ENCODE results near the gene FAM111A. TPM values are rescaled to one million over a fixed set of nuclear protein-coding genes. Genes with fewer than 3 reads are reported as not detected.
"Not testable (repeated sequence)": the region's sequence is repeated elsewhere in the genome, so short reads cannot be mapped to it uniquely, and the experiment has no call there.

The FAM111A gene
- total RNA-seq: 10 to 100 TPM; 15.5 to 23.6 TPM
- long read RNA-seq, donor 1, partial matches to known transcripts: 0 of 1 reads
- long read RNA-seq, donor 1, other reads (novel, unspliced or antisense): 1 of 1 reads
- long read RNA-seq, donor 2, partial matches to known transcripts: 1 of 5 reads
- long read RNA-seq, donor 2, other reads (novel, unspliced or antisense): 3 of 5 reads

- intact Hi-C loops (cut with DNase I): loop anchor here in 1 of 2 donors (5.0 kb wide), 1 partner anchor 1821 kb away; the partner anchor contains the start of gene TNKS1BP1
- peak; percentile 96 for DNase-seq (ENCODE audit: low spot score)
Measured at GRCh38 chr11:59142530-59143507, at the start of gene FAM111A. FAM111A (plus strand) TSS chr11:59142856; CDS start chr11:59148873, 6,017 bp downstream.

- intact Hi-C loops (cut with DNase I); DNase-seq (ENCODE audit: low spot score): not testable (repeated sequence)
Measured at GRCh38 chr11:59093576-59093975, 49.1 kb upstream of the FAM111A start.

GRCh38 chr11:59095225-59095624 lies 47.4 kb upstream of the FAM111A start:
- DNase-seq (ENCODE audit: low spot score); intact Hi-C loops (cut with DNase I): not testable (repeated sequence)

- intact Hi-C loops (cut with DNase I): not testable (repeated sequence)
Measured at GRCh38 chr11:59095972-59096575, 46.6 kb upstream of the FAM111A start.

GRCh38 chr11:59097113-59097708 lies 45.4 kb upstream of the FAM111A start:
- intact Hi-C loops (cut with DNase I): no loop called here
- no peak for DNase-seq (ENCODE audit: low spot score)

More at GRCh38 chr11:59095972-59096575, 46.6 kb upstream of the FAM111A start:
- not testable (repeated sequence) for DNase-seq (ENCODE audit: low spot score)

- intact Hi-C loops (cut with DNase I); DNase-seq (ENCODE audit: low spot score): not testable (repeated sequence)
Measured at GRCh38 chr11:59097938-59098337, 44.7 kb upstream of the FAM111A start.

- intact Hi-C loops (cut with DNase I): no loop called here
- DNase-seq (ENCODE audit: low spot score): peak; percentile 77
Measured at GRCh38 chr11:59102259-59102765, 40.3 kb upstream of the FAM111A start.

- DNase-seq (ENCODE audit: low spot score): peak; percentile 93
- intact Hi-C loops (cut with DNase I): no loop called here
Measured at GRCh38 chr11:59106363-59107336, 36.0 kb upstream of the FAM111A start, which contains the start of gene FAM111B. FAM111B (plus strand) TSS chr11:59107237; CDS start chr11:59109626, 2,389 bp downstream.

- intact Hi-C loops (cut with DNase I); DNase-seq (ENCODE audit: low spot score): not testable (repeated sequence)
Measured at GRCh38 chr11:59107721-59108120, 34.9 kb upstream of the FAM111A start.

- intact Hi-C loops (cut with DNase I): no loop called here
- DNase-seq (ENCODE audit: low spot score): no peak
Measured at GRCh38 chr11:59112494-59112893, 30.2 kb upstream of the FAM111A start.

GRCh38 chr11:59114344-59114743 lies 28.3 kb upstream of the FAM111A start:
- DNase-seq (ENCODE audit: low spot score): no peak

GRCh38 chr11:59115553-59115952 lies 27.1 kb upstream of the FAM111A start:
- intact Hi-C loops (cut with DNase I): loop anchor here in 1 of 2 donors (5.0 kb wide), 1 partner anchor 1733 kb away; the partner anchor contains the start of gene PRG3

More at GRCh38 chr11:59114344-59114743, 28.3 kb upstream of the FAM111A start:
- intact Hi-C loops (cut with DNase I): no loop called here

GRCh38 chr11:59117774-59118173 lies 24.9 kb upstream of the FAM111A start:
- intact Hi-C loops (cut with DNase I): loop anchor here in 1 of 2 donors (5.0 kb wide), 1 partner anchor 1735 kb away; the partner anchor contains the start of gene PRG3
- no peak for DNase-seq (ENCODE audit: low spot score)

More at GRCh38 chr11:59115553-59115952, 27.1 kb upstream of the FAM111A start:
- no peak for DNase-seq (ENCODE audit: low spot score)

GRCh38 chr11:59119826-59120225 lies 22.8 kb upstream of the FAM111A start:
- intact Hi-C loops (cut with DNase I): loop anchor here in 1 of 2 donors (5.0 kb wide), 1 partner anchor 1738 kb away; the partner anchor contains the start of gene PRG3

GRCh38 chr11:59135648-59136461 lies 6.8 kb upstream of the FAM111A start:
- intact Hi-C loops (cut with DNase I): loop anchor here in 1 of 2 donors (10.0 kb wide), 1 partner anchor 81 kb away; no protein-coding TSS in a partner anchor
- DNase-seq (ENCODE audit: low spot score): peak; percentile 95

More at GRCh38 chr11:59119826-59120225, 22.8 kb upstream of the FAM111A start:
- no peak for DNase-seq (ENCODE audit: low spot score)

GRCh38 chr11:59136551-59136950 lies 6.1 kb upstream of the FAM111A start:
- intact Hi-C loops (cut with DNase I): loop anchor here in 1 of 2 donors (10.0 kb wide), 1 partner anchor 82 kb away; no protein-coding TSS in a partner anchor
- DNase-seq (ENCODE audit: low spot score): not testable (repeated sequence)

Data from posterior vena cava (tissue), 2 donors.